Stimulated activated CD8-positive, alpha-beta memory T cell treated with anti-CD3 and anti-CD28 coated beads, Interleukin-7, amount 100 ng/mL, for 48 hours (primary cell): Measurements from ENCODE around the gene TMEM131L.
A peak's percentile ranks its signal among the peaks of the same experiment; 100 is the strongest.

Experiments
- DNase-seq, 2 donors: peaks; one replicate each; pipeline ENCODE4 v3.0.0-alpha.2; 2020; ENCODE audit warnings: low read depth in 1 of 2; ENCODE audit errors: extremely low read depth in 1 of 2

The TMEM131L gene

DNA sequence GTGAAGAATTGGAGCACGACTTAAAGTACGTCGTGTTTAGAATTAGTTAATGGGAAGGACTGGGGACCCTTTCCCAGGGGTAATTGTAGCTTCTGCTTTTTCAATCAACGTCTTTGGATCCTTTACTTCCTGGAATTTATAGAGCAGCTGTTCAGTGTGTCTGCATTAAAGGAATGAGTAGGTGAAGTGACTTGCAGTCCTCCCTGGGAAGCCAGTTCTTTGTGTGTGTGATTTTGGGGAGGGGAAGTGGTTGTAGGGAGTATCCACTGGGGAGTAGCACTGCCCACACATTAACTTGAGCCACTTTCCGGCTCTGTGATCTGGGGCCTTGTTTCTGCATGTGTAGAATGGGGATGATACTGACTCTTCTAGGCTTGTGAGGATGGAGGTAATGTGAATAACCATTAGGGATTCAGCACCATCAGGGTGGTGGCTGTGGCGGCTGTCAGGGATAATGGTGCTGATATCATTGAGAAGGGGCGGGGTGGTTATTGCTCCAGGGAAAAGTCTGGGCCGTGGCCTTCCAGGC, 54.7 kb downstream of the TMEM131L start:
- DNase-seq, result no peak

DNA sequence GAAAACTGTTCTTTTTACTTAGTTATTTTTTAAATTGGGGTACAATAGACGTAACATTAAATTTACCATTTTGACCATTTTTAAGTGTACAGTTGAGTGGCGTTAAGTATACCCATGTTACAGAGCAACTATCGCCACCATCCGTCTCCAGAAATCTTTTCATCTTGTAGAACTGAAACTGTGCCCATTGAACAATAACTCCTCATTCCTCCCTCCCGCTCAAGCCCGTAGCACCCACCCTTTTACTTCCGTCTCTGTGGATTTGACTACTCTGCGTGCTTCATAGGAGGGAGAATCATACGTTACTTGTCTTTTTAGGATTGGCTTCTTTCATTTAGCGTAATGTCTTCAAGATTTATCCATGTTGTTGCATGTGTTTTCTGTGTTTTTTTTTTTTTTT, 55.3 kb downstream of the TMEM131L start:
- DNase-seq, result no peak

GRCh38 chr4:153521999-153522801, 56.0 kb downstream of the TMEM131L start:
- DNase-seq, result peak; percentile 55 to 58

- peak; percentile 51 to 57 for DNase-seq
These were observed 56.6 kb downstream of the TMEM131L start for GRCh38 chr4:153522802-153523094.

GRCh38 chr4:153523164-153523796, 57.1 kb downstream of the TMEM131L start:
- no peak for DNase-seq

GRCh38 chr4:153523941-153524386, 57.8 kb downstream of the TMEM131L start:
- no peak for DNase-seq

DNA sequence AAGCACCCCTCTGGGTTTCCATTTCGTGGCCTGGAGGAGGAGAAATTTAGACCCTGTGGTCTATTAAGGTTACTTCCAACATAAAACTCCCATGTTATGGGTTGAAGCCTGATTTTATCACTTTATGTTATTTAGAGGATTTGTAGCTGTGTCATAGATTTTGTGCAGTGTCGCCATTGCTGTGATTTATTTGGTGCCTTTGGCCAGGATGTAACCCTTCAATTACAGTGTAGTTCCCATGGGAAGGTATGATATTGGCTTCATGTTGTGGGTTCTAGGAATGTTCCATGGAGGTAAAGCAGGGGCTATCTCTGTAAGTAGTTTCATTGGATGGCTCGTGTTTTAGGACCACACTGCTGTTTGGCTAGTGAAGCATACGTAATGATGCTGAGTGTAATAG, 58.5 kb downstream of the TMEM131L start:
- no peak for DNase-seq

DNA sequence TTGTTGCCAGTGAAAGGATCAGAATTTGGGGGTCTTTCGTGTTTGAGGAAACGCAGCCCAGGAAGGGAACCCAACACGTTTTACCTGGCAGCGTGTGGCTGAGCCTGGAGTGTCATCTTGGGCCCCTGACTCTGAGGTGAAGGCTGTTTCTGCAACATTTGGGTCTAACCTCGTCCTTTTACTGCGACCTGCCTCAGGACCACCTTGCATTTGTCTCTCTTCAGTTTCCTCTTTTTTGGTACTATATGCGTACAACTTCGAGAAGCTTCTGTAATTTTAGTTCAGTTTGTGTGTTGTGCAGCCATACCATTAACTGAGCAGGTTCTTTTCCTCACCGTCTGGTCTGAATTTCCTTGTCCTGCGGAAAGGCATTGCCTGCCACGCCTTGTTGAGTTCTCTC, 61.5 kb downstream of the TMEM131L start:
- DNase-seq, result no peak

DNA sequence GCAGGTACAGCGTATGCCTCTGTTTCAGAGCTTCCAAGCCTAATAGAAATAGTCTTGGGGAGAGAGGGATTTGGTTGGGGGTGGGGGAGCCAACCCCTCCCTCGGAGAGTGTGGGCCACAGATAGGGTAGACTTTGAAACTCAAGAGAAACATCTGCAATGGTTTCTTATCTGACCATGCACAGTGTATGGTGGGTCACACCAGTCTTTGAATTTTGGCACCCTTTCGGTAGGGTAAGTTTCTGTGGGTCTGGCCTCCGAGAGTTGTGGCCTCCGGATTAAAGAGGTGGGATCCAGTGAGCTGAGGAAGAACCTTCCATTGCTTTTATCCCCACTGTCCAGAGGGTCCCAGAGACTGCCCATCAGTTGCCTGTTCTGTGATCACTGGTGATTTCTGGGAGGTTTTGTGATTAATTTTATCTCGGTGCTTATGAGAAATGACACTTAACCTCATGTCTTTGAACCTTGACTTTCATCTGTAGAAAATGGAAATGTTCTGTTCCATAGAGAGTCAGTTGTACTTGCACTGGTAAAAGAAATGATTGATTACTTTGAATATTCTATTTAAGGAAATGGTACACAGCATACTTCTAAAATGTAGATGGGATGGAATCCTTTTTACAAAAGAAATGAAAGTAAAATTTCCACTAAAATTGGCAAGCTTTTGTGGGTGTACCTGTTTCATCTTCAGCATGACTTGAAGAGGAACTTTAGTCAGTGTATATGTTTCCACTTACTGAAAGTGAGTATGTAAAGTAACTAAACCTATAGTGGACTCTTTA, 62.7 kb downstream of the TMEM131L start:
- no peak for DNase-seq

- no peak for DNase-seq
These were observed 63.5 kb downstream of the TMEM131L start for GRCh38 chr4:153529646-153530045.

GRCh38 chr4:153530284-153530999, 64.3 kb downstream of the TMEM131L start:
- DNase-seq, result peak in 1 of 2 donors; percentile 34

GRCh38 chr4:153531000-153531358, 64.8 kb downstream of the TMEM131L start:
- DNase-seq, result no peak

- no peak for DNase-seq
These were observed 65.9 kb downstream of the TMEM131L start for GRCh38 chr4:153531976-153532626.

DNA sequence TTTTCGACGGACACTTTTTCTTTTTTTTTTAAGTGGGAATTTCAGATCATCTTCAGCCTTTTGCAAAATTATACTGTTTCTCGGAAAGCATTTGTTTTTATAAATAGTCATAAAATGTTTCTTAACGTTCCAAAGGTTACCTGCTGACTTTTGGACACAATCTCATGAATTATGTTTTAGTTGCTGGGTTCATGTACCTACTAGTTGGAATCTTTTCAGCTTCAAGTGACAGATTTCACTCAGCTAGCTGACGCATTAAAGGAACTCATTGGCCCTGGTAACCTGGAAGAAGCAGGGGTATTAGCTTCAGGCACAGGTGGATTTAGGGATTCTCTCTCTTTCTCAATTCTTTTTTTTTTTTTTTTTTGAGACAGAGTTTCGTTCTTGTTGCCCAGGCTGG, 66.5 kb downstream of the TMEM131L start:
- DNase-seq, result no peak

DNA sequence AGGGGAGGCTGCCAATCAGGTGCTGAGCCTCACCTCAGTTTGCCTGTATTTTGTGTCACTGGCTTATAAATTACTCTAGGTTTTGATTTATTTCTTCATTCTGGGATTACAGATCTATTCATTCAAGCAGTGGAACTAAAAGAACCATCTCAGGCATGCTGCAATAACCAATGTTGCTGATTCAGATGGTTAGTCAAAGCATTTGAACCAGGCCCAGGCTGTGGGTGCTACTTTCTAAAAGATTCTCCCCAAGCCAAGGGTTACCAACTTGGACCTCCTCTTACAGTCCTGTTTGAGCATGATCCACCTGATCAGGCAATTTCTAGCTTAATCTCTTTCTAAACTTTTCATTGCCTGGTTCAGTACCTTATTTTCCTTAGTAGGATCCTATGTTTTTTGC, 67.2 kb downstream of the TMEM131L start:
- DNase-seq, result no peak

- DNase-seq, result no peak
These were observed 68.9 kb downstream of the TMEM131L start for GRCh38 chr4:153534792-153535629.

- DNase-seq, result no peak
These were observed 69.8 kb downstream of the TMEM131L start for GRCh38 chr4:153535772-153536513.

DNA sequence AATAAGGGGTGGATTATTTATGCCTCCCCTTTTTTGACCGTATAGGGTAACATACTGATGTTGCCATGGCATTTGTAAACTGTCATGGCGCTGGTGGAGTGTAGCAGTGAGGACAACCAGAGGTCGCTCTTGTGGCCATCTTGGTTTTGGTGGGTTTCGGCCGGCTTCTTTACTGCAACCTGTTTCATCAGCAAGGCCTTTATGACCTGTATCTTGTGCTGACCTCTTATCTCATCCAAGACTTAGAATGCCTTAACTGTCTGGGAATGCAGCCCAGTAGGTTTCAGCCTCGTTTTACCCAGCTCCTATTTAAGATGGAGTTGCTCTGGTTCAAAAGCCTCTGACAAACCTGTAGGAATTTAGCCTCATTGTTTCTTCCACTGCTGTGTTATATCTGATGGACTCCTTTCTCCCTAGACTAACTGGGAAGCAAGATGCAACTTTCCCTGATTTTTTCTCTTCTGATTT, 71.4 kb downstream of the TMEM131L start:
- no peak for DNase-seq
